ENCODE results near the gene ARHGAP10. TPM values are rescaled to one million over a fixed set of nuclear protein-coding genes. Genes with fewer than 3 reads are reported as not detected.

The ARHGAP10 gene
- total RNA-seq, 1 experiment from 2014 or later, result 6.1 TPM

- no peak for DNase-seq
- H3K9me3 Mint-ChIP-seq (ENCODE audit: low read depth, unreplicated experiment), result no peaks in the 10 kb centered on the region
- no TSS peak for BruUV-seq (replicated peaks)
- intact Hi-C loops (cut with micrococcal nuclease; ENCODE audit: unreplicated experiment), result no loop called here
- CTCF ChIA-PET, result no interaction called here
- H3K4me1 Mint-ChIP-seq (ENCODE audit: low read depth, unreplicated experiment), result no peaks in the 10 kb centered on the region
- no peak overlapping the region for H3K27ac Mint-ChIP-seq (ENCODE audit: unreplicated experiment)
- TF ChIP-seq CTCF (IDR thresholded peaks at IDR 0.05; ENCODE audit: unreplicated experiment), result no peak
- H3K4me3 Mint-ChIP-seq (ENCODE audit: low read depth, unreplicated experiment), result no peak overlapping the region
- no peaks in the 10 kb centered on the region for H3K27me3 Mint-ChIP-seq (ENCODE audit: unreplicated experiment)
- H3K36me3 Mint-ChIP-seq (ENCODE audit: insufficient read depth, unreplicated experiment), result no peaks in the 10 kb centered on the region
Observed at GRCh38 chr4:147799986-147800555, 68.2 kb downstream of the ARHGAP10 start.

- Mint-ChIP-seq H3K36me3 (ENCODE audit: insufficient read depth, unreplicated experiment) (no peaks in the 10 kb centered on the region), H3K4me3 (ENCODE audit: low read depth, unreplicated experiment) (no peak overlapping the region), H3K27me3 (ENCODE audit: unreplicated experiment) (no peaks in the 10 kb centered on the region), H3K9me3 (ENCODE audit: low read depth, unreplicated experiment) (no peaks in the 10 kb centered on the region), H3K4me1 (ENCODE audit: low read depth, unreplicated experiment) (no peaks in the 10 kb centered on the region), H3K27ac (ENCODE audit: unreplicated experiment) (no peak overlapping the region)
- DNase-seq, result no peak
- no TSS peak for BruUV-seq (replicated peaks)
- TF ChIP-seq CTCF (IDR thresholded peaks at IDR 0.05; ENCODE audit: unreplicated experiment), result no peak
- CTCF ChIA-PET, result no interaction called here
- intact Hi-C loops (cut with micrococcal nuclease; ENCODE audit: unreplicated experiment), result no loop called here
Observed at GRCh38 chr4:147801820-147802219, 69.9 kb downstream of the ARHGAP10 start.

- no peaks in the 10 kb centered on the region for H3K4me1 Mint-ChIP-seq (ENCODE audit: low read depth, unreplicated experiment)
- intact Hi-C loops (cut with micrococcal nuclease; ENCODE audit: unreplicated experiment), result no loop called here
- TF ChIP-seq CTCF (IDR thresholded peaks at IDR 0.05; ENCODE audit: unreplicated experiment), result no peak
Observed at GRCh38 chr4:147802346-147802745, 70.5 kb downstream of the ARHGAP10 start.

DNA sequence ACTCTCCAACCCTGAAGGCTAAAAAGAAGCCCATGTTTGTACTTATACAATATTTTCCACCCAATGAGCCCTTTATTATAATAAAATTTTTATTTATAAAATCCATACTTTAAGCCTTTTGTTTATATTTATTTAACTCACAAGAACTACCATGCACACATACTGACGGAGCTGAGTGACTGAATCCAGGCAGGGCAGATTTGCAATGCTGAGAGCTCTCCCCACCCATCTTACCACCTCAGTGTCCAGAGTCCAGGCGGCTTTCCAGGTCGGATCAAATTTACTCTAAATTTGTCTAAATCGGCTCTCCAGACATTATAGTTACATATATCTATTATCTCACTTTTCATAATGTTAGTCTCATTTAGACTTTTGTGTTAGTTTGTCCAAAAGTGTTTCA is 74.1 kb downstream of the ARHGAP10 start:
- TF ChIP-seq CTCF (IDR thresholded peaks at IDR 0.05; ENCODE audit: unreplicated experiment), result no peak
- CTCF ChIA-PET, result no interaction called here
- H3K9me3 Mint-ChIP-seq (ENCODE audit: low read depth, unreplicated experiment), result no peaks in the 10 kb centered on the region
- H3K27me3 Mint-ChIP-seq (ENCODE audit: unreplicated experiment), result no peaks in the 10 kb centered on the region
- BruUV-seq (replicated peaks), result no TSS peak
- no peak for DNase-seq
- H3K4me3 Mint-ChIP-seq (ENCODE audit: low read depth, unreplicated experiment), result no peak overlapping the region
- intact Hi-C loops (cut with micrococcal nuclease; ENCODE audit: unreplicated experiment), result no loop called here
- no peaks in the 10 kb centered on the region for H3K4me1 Mint-ChIP-seq (ENCODE audit: low read depth, unreplicated experiment)
- no peaks in the 10 kb centered on the region for H3K36me3 Mint-ChIP-seq (ENCODE audit: insufficient read depth, unreplicated experiment)
- H3K27ac Mint-ChIP-seq (ENCODE audit: unreplicated experiment), result no peak overlapping the region

More at GRCh38 chr4:147802346-147802745, 70.5 kb downstream of the ARHGAP10 start:
- Mint-ChIP-seq H3K9me3 (ENCODE audit: low read depth, unreplicated experiment) (no peaks in the 10 kb centered on the region), H3K27ac (ENCODE audit: unreplicated experiment) (no peak overlapping the region), H3K27me3 (ENCODE audit: unreplicated experiment) (no peaks in the 10 kb centered on the region), H3K4me3 (ENCODE audit: low read depth, unreplicated experiment) (no peak overlapping the region), H3K36me3 (ENCODE audit: insufficient read depth, unreplicated experiment) (no peaks in the 10 kb centered on the region)
- BruUV-seq (replicated peaks), result no TSS peak
- CTCF ChIA-PET, result no interaction called here
- no peak for DNase-seq

Data from Calu3 (cell line).